BLaER1 (cell line): ENCODE results near the gene MAD1L1.

ENCODE experiments used
- H3K27ac ChIP-seq: shearing (Covaris generic); formaldehyde crosslinking; 2 replicates; pipeline ENCODE4 v1.8.1; 2022
- H3K27me3 ChIP-seq: shearing (Covaris generic); formaldehyde crosslinking; 2 replicates; pipeline ENCODE4 v1.8.1; 2022
- H3K36me3 ChIP-seq: shearing (Covaris generic); formaldehyde crosslinking; 2 replicates; pipeline ENCODE4 v1.8.1; 2022
- H3K4me1 ChIP-seq: shearing (Covaris generic); formaldehyde crosslinking; 2 replicates; pipeline ENCODE4 v1.8.1; 2022
- H3K4me2 ChIP-seq: shearing (Covaris generic); formaldehyde crosslinking; 2 replicates; pipeline ENCODE4 v1.8.1; 2022
- H3K4me3 ChIP-seq: shearing (Covaris generic); formaldehyde crosslinking; 2 replicates; pipeline ENCODE4 v1.8.1; 2022
- H3K9ac ChIP-seq: shearing (Covaris generic); formaldehyde crosslinking; 2 replicates; pipeline ENCODE4 v1.8.1; 2022
- H3K9me3 ChIP-seq: shearing (Covaris generic); formaldehyde crosslinking; 2 replicates; pipeline ENCODE4 v1.8.1; 2022
- H4K20me1 ChIP-seq: shearing (Covaris generic); formaldehyde crosslinking; 2 replicates; pipeline ENCODE4 v1.8.1; 2022
- Cebpa-rat ChIP-seq: shearing (Covaris generic); IDR thresholded peaks from 2 replicates; pipeline ENCODE4 v1.8.1; 2022

The MAD1L1 gene

DNA sequence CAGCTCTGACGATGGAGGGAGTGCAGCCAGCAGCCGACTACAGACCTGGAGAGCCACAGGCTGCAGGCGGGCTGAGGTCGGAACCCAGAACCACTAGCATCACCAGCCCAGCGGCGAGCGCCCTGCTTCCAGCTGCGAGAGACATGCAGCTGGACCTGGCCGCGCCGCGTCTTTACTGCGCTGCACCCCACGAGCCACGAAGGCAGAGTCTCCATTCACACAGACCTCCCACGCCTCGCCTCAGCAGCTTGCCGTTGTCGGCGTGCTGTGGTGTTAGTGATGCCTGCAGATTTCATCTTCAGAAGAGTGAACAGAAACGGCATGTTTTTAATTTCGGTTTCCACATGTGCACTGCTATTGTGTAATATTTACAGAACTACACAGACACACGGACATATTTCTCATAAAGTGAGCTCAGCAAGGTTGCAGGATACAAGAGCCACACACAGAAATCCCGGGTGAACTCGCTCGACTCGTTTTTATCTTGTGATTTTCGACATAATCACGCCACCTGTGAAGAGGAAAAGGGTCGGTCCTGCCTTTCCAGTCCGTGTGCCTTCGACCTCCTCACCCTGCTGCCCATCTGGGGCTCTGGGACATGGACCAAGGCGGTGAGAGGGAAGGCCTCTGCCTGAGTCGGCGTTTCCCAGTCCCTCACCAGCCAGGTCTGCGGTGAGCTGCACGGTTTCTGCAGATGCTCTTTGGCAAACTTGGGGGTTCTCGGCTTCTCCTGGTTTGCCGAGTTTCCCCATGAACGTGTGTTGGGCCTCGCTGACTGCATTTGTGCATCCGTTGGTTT, 310.5 kb downstream of the MAD1L1 start:
- no peaks in the 10 kb centered on the region for H3K9me3 ChIP-seq
- no peaks in the 10 kb centered on the region for H3K27me3 ChIP-seq
- peaks cover 100% of the 10 kb centered on the region for H3K4me1 ChIP-seq
- peak overlapping the region; percentile 41 for H3K4me3 ChIP-seq
- peak; percentile 94 for TF ChIP-seq Cebpa-rat
- H3K36me3 ChIP-seq = peaks cover 13% of the 10 kb centered on the region
- H3K9ac ChIP-seq = peak overlapping the region; percentile 30; the same call in 1 of the 2 replicates
- H3K4me2 ChIP-seq = peak overlapping the region; percentile 94
- H4K20me1 ChIP-seq = peaks cover 100% of the 10 kb centered on the region
- H3K27ac ChIP-seq = peak overlapping the region; percentile 35; the same call in 1 of the 2 replicates

DNA sequence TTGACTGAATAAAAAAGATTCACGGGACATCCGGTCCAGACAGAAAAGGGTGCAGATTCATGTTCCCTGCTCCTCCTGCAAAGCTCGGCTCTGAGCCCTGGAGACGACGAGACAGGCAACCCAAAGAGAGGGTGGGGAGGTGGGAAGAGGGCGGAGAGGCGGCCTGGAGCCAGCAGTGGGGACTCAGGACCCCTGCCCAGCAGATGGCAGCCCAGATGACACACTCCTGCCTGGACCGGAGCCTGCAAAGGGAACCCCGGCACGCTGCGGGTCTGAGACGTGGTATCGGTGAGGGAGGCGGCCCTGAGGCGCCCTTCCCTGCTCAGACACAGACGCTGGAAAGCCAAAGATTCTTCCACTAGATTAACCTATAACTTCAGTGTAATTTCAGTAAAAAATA, 311.9 kb downstream of the MAD1L1 start:
- no peak for TF ChIP-seq Cebpa-rat
- H3K4me2 ChIP-seq = peak overlapping the region; percentile 94
- peak overlapping the region; percentile 37 for H3K27ac ChIP-seq
- peaks cover 100% of the 10 kb centered on the region for H4K20me1 ChIP-seq
- H3K4me1 ChIP-seq = peaks cover 100% of the 10 kb centered on the region
- peak overlapping the region; percentile 60; the same call in 1 of the 2 replicates for H3K4me3 ChIP-seq
- peaks cover 27% of the 10 kb centered on the region for H3K36me3 ChIP-seq
- H3K9ac ChIP-seq = peak overlapping the region; percentile 24; the same call in 1 of the 2 replicates
- H3K9me3 ChIP-seq = no peaks in the 10 kb centered on the region
- no peaks in the 10 kb centered on the region for H3K27me3 ChIP-seq

DNA sequence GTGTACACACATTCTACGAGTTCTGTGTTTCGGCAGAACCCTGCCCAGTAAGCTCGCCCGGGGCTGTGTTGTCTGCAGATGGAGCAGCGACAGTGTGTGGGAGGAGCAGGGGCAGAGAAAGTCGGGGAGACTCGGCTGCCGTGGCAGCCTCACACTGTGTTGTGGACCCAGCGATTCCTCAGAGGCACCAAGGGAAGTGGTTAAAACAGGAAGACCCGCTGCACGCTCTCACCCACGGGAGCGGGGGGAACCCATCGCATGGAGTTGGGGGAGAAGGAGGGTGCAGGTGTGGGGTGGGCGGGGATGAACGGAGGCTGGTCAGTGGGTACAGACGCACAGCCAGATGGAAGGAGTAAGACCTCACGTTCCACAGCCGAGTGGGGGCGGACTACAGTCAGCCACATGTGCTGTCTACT, 312.5 kb downstream of the MAD1L1 start:
- peaks cover 100% of the 10 kb centered on the region for H3K4me1 ChIP-seq
- no peak for TF ChIP-seq Cebpa-rat
- peak overlapping the region; percentile 55 for H3K9ac ChIP-seq
- peaks cover 100% of the 10 kb centered on the region for H4K20me1 ChIP-seq
- H3K27me3 ChIP-seq = no peaks in the 10 kb centered on the region
- H3K4me3 ChIP-seq = peak overlapping the region; percentile 60
- H3K27ac ChIP-seq = peak overlapping the region; percentile 71
- no peaks in the 10 kb centered on the region for H3K9me3 ChIP-seq
- peak overlapping the region; percentile 94 for H3K4me2 ChIP-seq
- H3K36me3 ChIP-seq = peaks cover 33% of the 10 kb centered on the region

DNA sequence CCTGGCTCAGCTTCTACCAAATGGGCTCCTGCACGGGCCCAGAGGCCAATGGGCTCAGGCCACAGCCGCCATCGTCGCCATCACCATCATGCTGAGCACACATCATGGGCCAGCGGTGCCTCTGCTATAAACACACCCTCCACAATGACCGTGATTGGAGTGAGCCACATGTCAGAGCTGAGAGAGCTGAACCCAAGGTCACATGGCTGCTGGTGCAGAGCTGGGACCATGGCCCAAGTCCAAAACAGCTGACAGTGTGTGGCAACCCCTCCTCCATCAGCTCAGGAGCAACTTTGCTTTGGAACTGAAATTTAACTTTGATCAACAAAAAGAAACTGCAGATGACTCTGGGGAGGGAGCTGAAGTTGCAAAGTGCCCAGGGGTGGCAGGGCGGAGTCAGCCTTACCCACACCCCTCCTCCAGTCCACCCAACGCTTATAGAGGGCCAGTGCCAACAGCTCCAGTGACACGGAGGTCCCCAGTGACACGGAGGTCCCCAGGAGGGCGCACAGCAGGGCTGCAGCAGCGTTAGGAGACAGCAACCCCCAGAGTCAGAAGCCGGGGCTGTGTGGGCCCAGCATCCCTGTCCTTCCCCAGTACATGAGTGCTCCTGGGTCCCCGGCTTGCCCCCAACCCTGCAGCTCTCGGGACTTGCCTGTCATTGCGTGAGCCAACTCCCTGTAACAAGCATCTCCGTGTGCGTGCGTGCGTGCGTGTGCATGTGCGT, 313.0 kb downstream of the MAD1L1 start:
- H3K4me2 ChIP-seq = peak overlapping the region; percentile 94
- H3K9ac ChIP-seq = peak overlapping the region; percentile 55
- no peaks in the 10 kb centered on the region for H3K9me3 ChIP-seq

DNA sequence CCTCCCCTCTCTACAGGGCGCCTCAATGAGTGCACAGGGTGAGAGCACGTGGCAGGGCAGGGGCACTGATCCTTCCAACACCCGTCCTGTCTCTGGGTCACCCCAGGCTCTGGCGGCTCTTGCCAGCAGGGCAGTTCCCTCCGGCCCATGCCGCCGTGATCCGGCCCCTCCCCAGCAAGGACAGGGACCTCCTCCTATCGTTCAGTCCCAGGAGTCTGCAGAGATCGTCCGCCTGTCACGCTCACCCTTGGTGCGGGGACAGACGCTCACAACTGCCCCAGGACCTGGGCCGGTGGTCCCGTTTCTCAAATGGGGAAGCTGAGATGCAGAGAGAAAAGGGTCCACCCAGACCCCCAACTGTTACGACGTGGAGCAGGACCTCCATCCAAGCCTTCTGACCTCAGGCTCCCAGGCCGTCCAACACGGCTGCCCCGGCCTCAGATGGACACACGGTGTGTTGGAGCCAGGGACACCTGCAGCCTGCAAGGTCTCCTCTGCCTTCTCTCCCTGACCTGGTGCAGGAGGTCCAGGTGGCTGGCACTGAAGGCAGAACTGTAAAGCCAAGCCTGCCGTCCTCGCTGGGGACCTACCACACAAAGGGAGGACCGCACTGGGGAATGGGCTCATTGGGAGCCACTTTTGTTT, 313.7 kb downstream of the MAD1L1 start:
- peaks cover 44% of the 10 kb centered on the region for H3K36me3 ChIP-seq
- no peak overlapping the region; the same call in 1 of the 2 replicates for H3K9ac ChIP-seq
- TF ChIP-seq Cebpa-rat = no peak
- H3K4me1 ChIP-seq = peaks cover 99% of the 10 kb centered on the region
- H3K9me3 ChIP-seq = no peaks in the 10 kb centered on the region
- peak overlapping the region; percentile 94 for H3K4me2 ChIP-seq
- H3K27me3 ChIP-seq = no peaks in the 10 kb centered on the region
- H3K27ac ChIP-seq = peak overlapping the region; percentile 71; the same call in 1 of the 2 replicates
- H4K20me1 ChIP-seq = peaks cover 100% of the 10 kb centered on the region
- H3K4me3 ChIP-seq = peak overlapping the region; percentile 60; the same call in 1 of the 2 replicates

More for the DNA sequence above, 313.0 kb downstream of the MAD1L1 start:
- H3K27ac ChIP-seq = peak overlapping the region; percentile 71
- H4K20me1 ChIP-seq = peaks cover 100% of the 10 kb centered on the region
- peak overlapping the region; percentile 60 for H3K4me3 ChIP-seq
- H3K27me3 ChIP-seq = no peaks in the 10 kb centered on the region
- peak; percentile 22; the same call in 1 of the 2 replicates for TF ChIP-seq Cebpa-rat
- H3K36me3 ChIP-seq = peaks cover 39% of the 10 kb centered on the region
- peaks cover 99% of the 10 kb centered on the region for H3K4me1 ChIP-seq

DNA sequence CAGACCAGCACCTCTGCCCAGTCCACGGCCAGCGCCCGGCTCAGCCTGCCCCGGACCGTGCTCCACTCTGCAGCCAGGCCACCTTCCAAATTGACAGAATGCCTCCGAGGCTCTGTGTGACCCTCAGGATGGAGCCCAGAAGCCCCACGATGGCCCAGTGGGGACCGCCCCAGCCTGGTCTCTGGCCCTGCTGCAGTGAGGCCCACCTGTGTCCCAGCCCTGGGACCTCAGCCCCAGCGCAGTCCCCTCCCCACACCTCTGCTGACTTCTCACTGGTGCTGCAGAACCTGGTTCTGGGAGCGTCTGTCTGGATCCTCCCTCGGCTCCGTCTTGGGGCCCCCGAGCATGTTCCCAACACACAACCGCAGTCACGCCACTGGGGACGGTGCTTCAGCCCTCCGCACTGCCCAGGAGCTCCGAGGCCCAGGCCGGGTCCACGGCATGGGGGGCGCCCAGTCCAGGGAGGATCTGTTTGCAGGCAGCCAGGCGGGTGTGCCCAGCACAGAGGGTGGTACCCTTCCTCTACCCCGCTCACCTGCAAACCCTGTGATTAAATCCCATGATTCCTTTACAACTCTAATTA, 314.6 kb downstream of the MAD1L1 start:
- Histone ChIP-seq H3K4me2 (peak overlapping the region; percentile 94), H3K9me3 (no peaks in the 10 kb centered on the region), H3K27ac (no peak overlapping the region; the same call in 1 of the 2 replicates), H3K9ac (no peak overlapping the region), H3K36me3 (peaks cover 44% of the 10 kb centered on the region), H4K20me1 (peaks cover 100% of the 10 kb centered on the region), H3K4me1 (peaks cover 99% of the 10 kb centered on the region), H3K4me3 (no peak overlapping the region), H3K27me3 (no peaks in the 10 kb centered on the region)
- TF ChIP-seq Cebpa-rat = no peak

DNA sequence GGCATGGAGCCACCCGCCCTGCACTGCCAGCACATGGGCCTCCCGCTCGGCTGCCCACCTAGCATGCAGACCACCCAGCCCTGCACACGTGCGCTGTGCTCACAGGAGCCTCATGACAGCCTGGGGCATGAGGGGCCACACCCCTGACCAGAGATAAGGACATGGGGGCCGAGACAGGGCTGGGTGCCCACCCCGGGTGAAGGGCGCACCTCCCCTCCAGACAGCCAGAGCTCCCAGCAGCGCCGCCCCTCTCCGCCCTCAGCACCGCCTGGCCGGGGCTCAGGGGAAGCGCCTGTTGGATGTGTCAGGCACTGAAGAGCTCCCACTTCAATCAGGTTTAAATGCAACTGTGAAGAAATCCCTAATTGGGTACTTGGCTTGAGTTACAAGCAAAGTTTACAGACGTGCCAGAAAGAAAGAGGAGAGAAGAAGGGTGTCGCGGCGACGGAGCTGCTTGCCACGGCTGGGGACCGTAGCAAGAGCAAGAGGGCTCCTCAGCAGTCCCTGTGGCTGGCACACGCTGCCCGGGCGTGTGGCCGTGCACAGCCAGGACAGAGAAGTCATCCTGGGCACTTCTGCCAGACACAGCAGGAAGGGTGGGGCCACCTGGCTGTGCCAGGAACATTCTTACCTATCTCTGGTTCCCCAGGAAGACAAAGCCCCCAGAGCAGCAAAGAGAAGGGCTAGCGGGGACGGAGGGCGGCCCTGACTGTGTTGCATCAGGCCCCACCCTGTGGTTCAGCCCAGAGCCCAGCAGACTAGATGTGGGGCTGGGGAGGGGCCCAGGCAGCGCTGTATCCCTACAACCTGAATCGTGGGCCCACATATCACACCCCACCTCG, 315.3 kb downstream of the MAD1L1 start:
- no peak for TF ChIP-seq Cebpa-rat
- Histone ChIP-seq H3K4me3 (no peak overlapping the region), H3K9ac (peak overlapping the region; percentile 19; the same call in 1 of the 2 replicates), H3K9me3 (no peaks in the 10 kb centered on the region), H3K4me2 (peak overlapping the region; percentile 94), H3K27me3 (no peaks in the 10 kb centered on the region), H3K4me1 (peaks cover 99% of the 10 kb centered on the region), H4K20me1 (peaks cover 100% of the 10 kb centered on the region), H3K27ac (no peak overlapping the region; the same call in 1 of the 2 replicates), H3K36me3 (peaks cover 44% of the 10 kb centered on the region)

DNA sequence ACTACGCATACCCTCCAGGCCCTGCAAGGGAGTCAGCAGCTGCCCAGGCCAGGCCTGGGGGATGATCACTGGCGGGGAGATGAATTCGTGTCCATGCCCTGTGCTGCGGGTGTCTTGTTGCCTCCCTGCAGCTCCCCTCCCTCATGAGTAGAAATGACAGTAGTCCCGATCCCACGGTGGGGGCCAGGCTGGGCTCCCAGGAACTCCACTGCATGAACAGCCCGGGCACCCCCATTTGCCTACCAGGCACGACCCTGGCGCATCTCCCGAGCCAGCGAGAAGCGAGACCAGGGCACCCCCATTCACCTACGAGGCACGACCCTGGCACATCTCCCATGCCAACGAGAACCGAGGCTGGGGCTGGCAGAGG, 316.2 kb downstream of the MAD1L1 start:
- Histone ChIP-seq H3K4me1 (peaks cover 99% of the 10 kb centered on the region), H3K9me3 (no peaks in the 10 kb centered on the region), H3K36me3 (peaks cover 53% of the 10 kb centered on the region), H4K20me1 (peaks cover 100% of the 10 kb centered on the region), H3K27ac (no peak overlapping the region), H3K9ac (no peak overlapping the region), H3K4me2 (no peak overlapping the region), H3K4me3 (no peak overlapping the region), H3K27me3 (no peaks in the 10 kb centered on the region)
- TF ChIP-seq Cebpa-rat = no peak
